Fibroblast of mammary gland (primary cell): ENCODE measurements around the gene MRPL27.

Experiments used
- DNase-seq: peaks from one replicate; pipeline ENCODE4 v3.0.0-alpha.2; 2010; ENCODE audit warnings: low read depth
- H3K4me3 ChIP-seq: 2 replicates; pipeline ENCODE4 v1.5.1; 2011; ENCODE audit warnings: low read depth, mild to moderate bottlenecking, low read length, moderate library complexity; ENCODE audit not compliant: control insufficient read depth
- CTCF ChIP-seq: conservative IDR thresholded peaks from 2 replicates; pipeline ENCODE4 v1.5.1; 2011; ENCODE audit warnings: low read depth, low read length, inconsistent platforms; ENCODE audit not compliant: control insufficient read depth, insufficient read depth

MRPL27 gene

GRCh38 chr17:50361561-50362480 lies 11.2 kb downstream of the MRPL27 start:
- TF ChIP-seq CTCF: peak; percentile 82
- DNase-seq: peak; percentile 77
- no peak overlapping the region for H3K4me3 ChIP-seq

- no peak overlapping the region for H3K4me3 ChIP-seq
- no peak for DNase-seq
- TF ChIP-seq CTCF: no peak
Observed at GRCh38 chr17:50360486-50361115, 12.4 kb downstream of the MRPL27 start.

GRCh38 chr17:50359998-50360461 lies 13.0 kb downstream of the MRPL27 start:
- H3K4me3 ChIP-seq: no peak overlapping the region
- no peak for DNase-seq
- no peak for TF ChIP-seq CTCF

- no peak for TF ChIP-seq CTCF
Observed at GRCh38 chr17:50359005-50359699, 13.8 kb downstream of the MRPL27 start.

GRCh38 chr17:50358177-50358576 lies 14.8 kb downstream of the MRPL27 start:
- TF ChIP-seq CTCF: no peak
- no peak for DNase-seq
- no peak overlapping the region for H3K4me3 ChIP-seq

More at GRCh38 chr17:50359005-50359699, 13.8 kb downstream of the MRPL27 start:
- H3K4me3 ChIP-seq: no peak overlapping the region
- no peak for DNase-seq

- H3K4me3 ChIP-seq: no peak overlapping the region
- no peak for TF ChIP-seq CTCF
- no peak for DNase-seq
Observed at GRCh38 chr17:50356892-50357510, 16.0 kb downstream of the MRPL27 start.
